Fibroblast of lung (primary cell): ENCODE data around the gene KRT72. TPM values are rescaled to one million over a fixed set of nuclear protein-coding genes. Genes with fewer than 3 reads are reported as not detected.

ENCODE experiments used
- DNase-seq, 2 donors: peaks; one replicate each; pipeline versions ENCODE4 v3.0.0 to v3.0.0-alpha.2; 2010; ENCODE audit warnings: low read depth in 2 of 2
- H2AFZ ChIP-seq: 2 replicates; pipeline ENCODE4 v1.5.1; 2012; ENCODE audit warnings: low read length, control low read depth, inconsistent platforms
- H3K27ac ChIP-seq: 2 replicates; pipeline ENCODE4 v1.5.1; 2011; ENCODE audit warnings: low read length, control low read depth; ENCODE audit not compliant: insufficient read depth
- H3K27me3 ChIP-seq: 2 replicates; pipeline ENCODE4 v1.5.1; 2011; ENCODE audit warnings: mild to moderate bottlenecking, low read length; ENCODE audit not compliant: control insufficient read depth, insufficient read depth
- H3K36me3 ChIP-seq: 2 replicates; pipeline ENCODE4 v1.5.1; 2011; ENCODE audit warnings: low read length; ENCODE audit not compliant: control insufficient read depth, insufficient read depth
- H3K4me1 ChIP-seq: 2 replicates; pipeline ENCODE4 v1.5.1; 2011; ENCODE audit warnings: low read length; ENCODE audit not compliant: control insufficient read depth, insufficient read depth; ENCODE audit errors: extremely low read depth
- H3K4me2 ChIP-seq: 2 replicates; pipeline ENCODE4 v1.5.1; 2011; ENCODE audit warnings: low read length, control low read depth; ENCODE audit not compliant: insufficient read depth; ENCODE audit errors: extremely low read depth
- H3K4me3 ChIP-seq, 4 experiments: fragments of 200-600 bp in 1 of 4; sonication (generic) in 1 of 4; replicated peaks in 1 of 4; 2 replicates each; pipeline ENCODE4 v1.5.1; 2011 to 2016; ENCODE audit warnings: low read length in 4 of 4, low read depth in 3 of 4, mild to moderate bottlenecking in 3 of 4, control low read depth in 2 of 4, inconsistent platforms in 1 of 4, mixed read lengths in 1 of 4; ENCODE audit not compliant: insufficient read depth in 1 of 4; ENCODE audit errors: control extremely low read depth in 1 of 4
- H3K79me2 ChIP-seq: 2 replicates; pipeline ENCODE4 v1.5.1; 2012; ENCODE audit warnings: mild to moderate bottlenecking, low read length, inconsistent platforms; ENCODE audit not compliant: control insufficient read depth, insufficient read depth
- H3K9ac ChIP-seq: 2 replicates; pipeline ENCODE4 v1.5.1; 2011; ENCODE audit warnings: mild to moderate bottlenecking, low read length, control low read depth; ENCODE audit not compliant: insufficient read depth
- H3K9me3 ChIP-seq: 2 replicates; pipeline ENCODE4 v1.5.1; 2012; ENCODE audit warnings: low read depth, low read length; ENCODE audit not compliant: control insufficient read depth, insufficient read depth
- H4K20me1 ChIP-seq: 2 replicates; pipeline ENCODE4 v1.5.1; 2011; ENCODE audit warnings: low read length; ENCODE audit not compliant: control insufficient read depth, insufficient read depth; ENCODE audit errors: extremely low read depth
- CTCF ChIP-seq, 2 donors: IDR thresholded peaks in 1 of 2; conservative IDR thresholded peaks in 1 of 2; 1 replicate in 1 of 2; 2 replicates in 1 of 2; pipeline ENCODE4 v1.5.1; 2011 to 2012; ENCODE audit warnings: low read length in 2 of 2, control low read depth in 1 of 2, inconsistent platforms in 1 of 2, low read depth in 1 of 2, mild to moderate bottlenecking in 1 of 2
- EZH2 ChIP-seq: IDR thresholded peaks from 2 replicates; pipeline ENCODE4 v1.5.1; 2012; ENCODE audit warnings: low read length, control low read depth, mild to moderate bottlenecking; ENCODE audit errors: missing control alignments
- polyA plus RNA-seq, 2 donors: library from polyadenylated mRNA; depleted of rRNA in 1 of 2; stranded (reverse) in 1 of 2; unstranded in 1 of 2; fragments of >200 nt; gene quantifications; 2 replicates each; pipeline ENCODE4 v1.2.1, GENCODE V29; 2011 to 2012; ENCODE audit warnings: missing spikeins in 1 of 2
- total RNA-seq: library from RNA; depleted of rRNA; stranded (reverse); fragments of >200 nt; gene quantifications from 2 replicates; pipeline ENCODE4 v1.2.1, GENCODE V29; 2014

Gene KRT72
- total and polyA plus RNA-seq, 2 donors (not counting 1 experiment from before 2014, with no cell fraction given), result not detected

DNA sequence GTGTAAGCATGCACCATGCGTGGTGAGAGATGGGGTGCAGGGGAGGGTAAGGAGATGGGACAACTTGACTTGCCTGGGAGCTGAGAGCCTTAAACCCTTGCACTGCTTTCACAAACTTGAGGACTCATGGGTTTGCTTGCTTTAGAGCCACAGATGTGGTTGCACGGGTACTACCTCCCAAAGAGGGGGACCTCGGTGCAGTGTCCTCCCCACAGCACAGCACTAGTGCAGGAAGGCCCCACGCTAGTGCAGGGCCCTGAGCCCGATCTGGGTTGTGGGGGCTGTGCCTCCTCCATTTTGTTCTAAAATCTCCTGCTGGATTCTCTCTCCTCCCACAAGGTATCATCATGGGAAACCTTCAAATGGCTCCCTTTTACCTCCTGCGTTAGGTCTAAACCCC is 11.2 kb downstream of the KRT72 start:
- Histone ChIP-seq H4K20me1 (no peaks in the 10 kb centered on the region), H3K27me3 (no peaks in the 10 kb centered on the region), H3K4me1 (no peaks in the 10 kb centered on the region), H3K9ac (no peak overlapping the region), H3K9me3 (no peaks in the 10 kb centered on the region), H3K79me2 (no peaks in the 10 kb centered on the region), H3K36me3 (no peaks in the 10 kb centered on the region), H3K27ac (no peak overlapping the region), H3K4me2 (no peak overlapping the region), H2AFZ (no peak overlapping the region), H3K4me3 (no peak overlapping the region)
- TF ChIP-seq EZH2 (no peak), CTCF (conservative IDR thresholded peaks at IDR 0.05 in 1 of 2, IDR thresholded peaks at IDR 0.05 in 1 of 2; ENCODE audit: low read depth in 1 of 2, low read length in 2 of 2) (no peak)
- DNase-seq, result no peak

DNA sequence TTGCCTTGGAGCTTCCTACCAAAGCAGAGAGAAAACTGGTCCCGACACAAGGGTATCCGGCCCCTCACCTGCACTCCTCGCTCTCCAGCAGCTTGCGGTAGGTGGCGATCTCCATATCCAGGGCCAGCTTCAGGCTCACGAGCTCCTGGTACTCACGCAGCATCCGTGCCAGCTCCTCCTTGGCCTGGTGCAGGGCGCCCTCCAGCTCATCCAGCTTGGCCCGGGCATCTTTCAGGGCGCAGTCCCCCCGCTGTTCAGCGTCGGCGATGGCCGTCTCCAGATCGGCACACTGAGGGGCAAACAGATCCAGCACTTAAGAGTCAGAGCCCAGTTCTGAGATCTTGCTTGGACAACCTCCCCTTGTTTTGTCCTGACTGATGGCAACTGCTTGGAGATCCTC is 13.7 kb downstream of the KRT72 start:
- H3K27ac ChIP-seq, result no peak overlapping the region
- no peaks in the 10 kb centered on the region for H3K27me3 ChIP-seq
- H3K79me2 ChIP-seq, result no peaks in the 10 kb centered on the region
- no peak overlapping the region for H3K9ac ChIP-seq
- H2AFZ ChIP-seq, result no peak overlapping the region
- no peak for DNase-seq
- H3K4me2 ChIP-seq, result no peak overlapping the region
- no peaks in the 10 kb centered on the region for H4K20me1 ChIP-seq
- no peak overlapping the region for H3K4me3 ChIP-seq
- no peaks in the 10 kb centered on the region for H3K9me3 ChIP-seq
- no peaks in the 10 kb centered on the region for H3K4me1 ChIP-seq
- TF ChIP-seq CTCF (conservative IDR thresholded peaks at IDR 0.05 in 1 of 2, IDR thresholded peaks at IDR 0.05 in 1 of 2; ENCODE audit: low read depth in 1 of 2, low read length in 2 of 2) (no peak), EZH2 (no peak)
- no peaks in the 10 kb centered on the region for H3K36me3 ChIP-seq

DNA sequence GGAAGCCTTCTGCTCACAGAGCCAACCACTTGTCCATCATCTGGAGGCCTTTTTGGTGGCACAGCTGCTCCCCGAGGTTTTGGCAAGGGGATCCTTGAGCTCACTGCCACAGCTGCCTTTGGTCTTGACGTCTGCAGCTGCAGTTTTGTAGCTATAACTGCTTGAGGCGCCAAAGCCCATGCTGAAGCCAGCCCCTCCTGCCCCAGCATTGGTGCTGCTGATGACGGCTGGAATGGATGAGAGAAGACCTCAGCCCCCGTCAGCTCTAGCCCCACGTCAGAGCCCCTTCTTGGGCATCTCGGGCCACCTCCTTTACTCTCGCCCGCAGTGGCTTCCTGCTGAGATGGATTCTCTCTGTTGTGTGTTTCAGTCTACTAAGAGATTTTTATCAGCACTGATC is 15.3 kb downstream of the KRT72 start:
- Histone ChIP-seq H3K9ac (no peak overlapping the region), H3K36me3 (no peaks in the 10 kb centered on the region), H4K20me1 (no peaks in the 10 kb centered on the region), H3K27ac (no peak overlapping the region), H3K27me3 (no peaks in the 10 kb centered on the region), H2AFZ (no peak overlapping the region), H3K9me3 (no peaks in the 10 kb centered on the region), H3K4me1 (no peaks in the 10 kb centered on the region), H3K79me2 (no peaks in the 10 kb centered on the region), H3K4me3 (no peak overlapping the region), H3K4me2 (no peak overlapping the region)
- DNase-seq, result no peak
- TF ChIP-seq EZH2 (no peak), CTCF (conservative IDR thresholded peaks at IDR 0.05 in 1 of 2, IDR thresholded peaks at IDR 0.05 in 1 of 2; ENCODE audit: low read depth in 1 of 2, low read length in 2 of 2) (no peak)
